Pancreas (tissue), 10 donors: Measurements from ENCODE around the gene GET3. TPM values are rescaled to one million over a fixed set of nuclear protein-coding genes. Genes with fewer than 3 reads are reported as not detected.

ENCODE experiments used
- ATAC-seq, 4 donors: fragments of 200-7000 bp; cut with Tn5 transposase; one replicate each; pipeline versions ENCODE4 v1.8.0 to v1.9.1; 2020; ENCODE audit warnings: mild to moderate bottlenecking in 4 of 4, moderate library complexity in 4 of 4
- DNase-seq, 6 donors: peaks; one replicate each; pipeline ENCODE4 v3.0.0-alpha.2; 2020
- FAIRE-seq: peaks from 2 replicates; lab custom pipeline; 2012; peaks lifted over from hg19 to GRCh38; lab: Jason Lieb, UNC
- H3K27ac ChIP-seq, 4 donors: fragments of 200-600 bp; sonication (generic); 1 replicate in 3 of 4; 2 replicates in 1 of 4; pipeline versions ENCODE4 v1.5.0 to v1.8.0; 2020
- H3K27me3 ChIP-seq, 4 donors: fragments of 200-600 bp; one replicate each; pipeline ENCODE4 v1.8.0; 2021
- H3K36me3 ChIP-seq, 3 donors: fragments of 200-600 bp; sonication (generic) in 1 of 3; one replicate each; pipeline versions ENCODE4 v1.5.0 to v1.8.0; 2020 to 2021
- H3K4me1 ChIP-seq, 3 donors: fragments of 200-600 bp; one replicate each; pipeline ENCODE4 v1.8.0; 2021
- H3K4me3 ChIP-seq, 4 donors: fragments of 200-600 bp; sonication (generic) in 2 of 4; one replicate each; pipeline versions ENCODE4 v1.5.0 to v1.8.0; 2020 to 2021
- H3K9me3 ChIP-seq, 4 donors: fragments of 200-600 bp; one replicate each; pipeline ENCODE4 v1.8.0; 2021
- WGBS, 2 donors: extraction: QIAGEN DNeasy Blood & Tissue Kit; methylation state at CpG; one replicate each; pipeline ENCODE4 v1.1.7; 2013; 5-methylcytosine and 5-hydroxymethylcytosine counted together
- intact Hi-C, 3 donors: fragments of 100-400 bp; cut with DNase I; formaldehyde crosslinking; loops; one replicate each; pipeline versions ENCODE4 v1.11.1 to v1.14.2; 2022
- polyA plus RNA-seq, 2 donors: library from polyadenylated mRNA; stranded (reverse); fragments of 200-250 nt; gene quantifications; one replicate each; pipeline ENCODE4 v1.2.3, GENCODE V29; 2013
- total RNA-seq, 6 donors: library from RNA; stranded (reverse); fragmentation: NEBNext Ultra II Directional in 4 of 6; extraction: Animal tissue kit (Norgen Biotek cat#: 25700) in 4 of 6; gene quantifications; one replicate each; pipeline versions ENCODE4 v1.2.1 to v1.2.4, GENCODE V29; 2021 to 2023
- TF ChIP-seq, protein P1 (sequence below), 4 donors: fragments of 200-600 bp; sonication (generic) in 3 of 4; IDR thresholded peaks; one replicate each; pipeline versions ENCODE4 v1.5.0 to v1.8.0; 2021; ENCODE audit warnings: antibody characterized with exemption in 4 of 4
- donor health status: healthy with polysubstance abuse.
- donor health status: DM: no; HTN: no; CAD: no; lungs with moderate emphysema.
- donor health status: DM: no; HTN: no; CAD: no.
- donor health status: control.
- donor health status: control.
- donor health status: Bipolar disorder and iron deficiency.
- donor health status: DM: yes; HTN: yes; CAD: no.
- donor health status: DM: no; HTN: no; CAD: no.
- donor health status: DM: no; HTN: no; CAD: no.
- donor health status: DM: yes; HTN: yes; CAD: no.

Gene GET3
- total and polyA plus RNA-seq, 8 donors: 16.6 to 48.2 (median 29.8) TPM

DNA sequence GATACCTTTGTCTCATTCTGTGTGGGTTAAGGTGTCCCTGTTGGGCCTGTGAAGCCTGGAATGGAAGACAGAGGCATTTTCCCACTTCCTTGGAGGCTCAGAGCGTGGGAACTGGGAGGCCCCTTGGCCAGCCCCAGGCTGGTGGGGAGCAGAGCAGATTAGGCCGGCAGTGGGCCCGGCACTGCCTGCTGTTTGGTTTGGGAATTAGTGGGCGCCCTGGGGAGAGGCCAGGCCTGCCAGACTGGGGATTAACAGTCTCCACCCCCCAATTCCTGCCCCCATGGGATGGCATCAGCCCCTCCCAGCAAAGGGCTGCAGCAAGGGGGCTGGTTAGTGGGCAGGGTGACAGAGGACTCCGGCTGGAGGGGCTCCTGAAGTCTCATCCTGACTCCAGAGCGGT lies 11.2 kb downstream of the GET3 start:
- 60 to 72% methylated on average over 6 of the region's 6 CpGs for WGBS, 2 donors
- intact Hi-C loops: no loop called here

DNA sequence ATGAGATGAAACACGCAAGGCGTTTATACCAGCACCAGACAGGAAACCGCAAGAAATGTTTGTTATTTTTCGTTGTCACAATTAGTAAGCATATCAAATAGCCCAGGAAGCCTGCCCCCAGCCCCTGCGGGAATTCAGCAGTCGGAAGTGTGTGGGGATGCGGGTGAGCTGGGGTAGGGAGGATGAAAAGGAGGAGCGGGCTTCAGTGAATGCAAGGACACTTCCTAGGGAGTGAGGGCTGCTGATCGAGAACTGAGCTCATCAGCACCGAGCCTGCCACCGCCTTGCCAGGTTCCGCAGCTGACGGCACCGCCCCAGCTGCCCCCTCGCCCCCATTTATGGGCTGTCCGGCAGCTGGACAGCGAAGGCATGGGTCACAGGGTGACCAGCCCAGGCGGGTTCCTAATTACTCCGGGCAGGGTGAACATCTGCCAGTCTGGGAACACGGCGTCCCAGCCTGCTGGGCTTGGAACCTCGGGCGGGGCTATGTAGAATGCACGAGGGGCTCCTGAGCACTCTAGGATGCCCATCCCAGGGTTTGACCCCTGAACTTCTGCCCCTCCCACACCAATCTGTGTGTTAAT lies 12.7 kb downstream of the GET3 start:
- intact Hi-C loops: loop anchor here in 1 of 3 donors (10.0 kb wide), 1 partner anchor 95 kb away; no protein-coding TSS in a partner anchor
- 28 to 30% methylated on average over 23 to 24 of the region's 24 CpGs for WGBS, 2 donors
- peaks cover 2 to 17% (median 3%) of the 10 kb centered on the region in 3 donors for H3K36me3 ChIP-seq
- no peak overlapping the region for H3K4me3 ChIP-seq
- H3K27ac ChIP-seq: no peak overlapping the region
- no peaks in the 10 kb centered on the region for H3K27me3 ChIP-seq
- H3K9me3 ChIP-seq: no peaks in the 10 kb centered on the region
- H3K4me1 ChIP-seq: no peaks in the 10 kb centered on the region
- ATAC-seq (no peak), DNase-seq (no peak), FAIRE-seq (no peak)
- TF ChIP-seq, protein P1, sequence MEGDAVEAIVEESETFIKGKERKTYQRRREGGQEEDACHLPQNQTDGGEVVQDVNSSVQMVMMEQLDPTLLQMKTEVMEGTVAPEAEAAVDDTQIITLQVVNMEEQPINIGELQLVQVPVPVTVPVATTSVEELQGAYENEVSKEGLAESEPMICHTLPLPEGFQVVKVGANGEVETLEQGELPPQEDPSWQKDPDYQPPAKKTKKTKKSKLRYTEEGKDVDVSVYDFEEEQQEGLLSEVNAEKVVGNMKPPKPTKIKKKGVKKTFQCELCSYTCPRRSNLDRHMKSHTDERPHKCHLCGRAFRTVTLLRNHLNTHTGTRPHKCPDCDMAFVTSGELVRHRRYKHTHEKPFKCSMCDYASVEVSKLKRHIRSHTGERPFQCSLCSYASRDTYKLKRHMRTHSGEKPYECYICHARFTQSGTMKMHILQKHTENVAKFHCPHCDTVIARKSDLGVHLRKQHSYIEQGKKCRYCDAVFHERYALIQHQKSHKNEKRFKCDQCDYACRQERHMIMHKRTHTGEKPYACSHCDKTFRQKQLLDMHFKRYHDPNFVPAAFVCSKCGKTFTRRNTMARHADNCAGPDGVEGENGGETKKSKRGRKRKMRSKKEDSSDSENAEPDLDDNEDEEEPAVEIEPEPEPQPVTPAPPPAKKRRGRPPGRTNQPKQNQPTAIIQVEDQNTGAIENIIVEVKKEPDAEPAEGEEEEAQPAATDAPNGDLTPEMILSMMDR (IDR thresholded peaks at IDR 0.05): no peak

More for the DNA sequence above, 11.2 kb downstream of the GET3 start:
- Histone ChIP-seq H3K9me3 (no peaks in the 10 kb centered on the region), H3K27me3 (no peaks in the 10 kb centered on the region), H3K27ac (no peak overlapping the region), H3K36me3 (peaks cover 2 to 17% (median 3%) of the 10 kb centered on the region in 3 donors), H3K4me1 (no peaks in the 10 kb centered on the region), H3K4me3 (no peak overlapping the region)
- no peak for DNase-seq
- FAIRE-seq: no peak
- TF ChIP-seq, protein P1 (IDR thresholded peaks at IDR 0.05): no peak
- peak in 1 of 4 donors; percentile 20 for ATAC-seq

DNA sequence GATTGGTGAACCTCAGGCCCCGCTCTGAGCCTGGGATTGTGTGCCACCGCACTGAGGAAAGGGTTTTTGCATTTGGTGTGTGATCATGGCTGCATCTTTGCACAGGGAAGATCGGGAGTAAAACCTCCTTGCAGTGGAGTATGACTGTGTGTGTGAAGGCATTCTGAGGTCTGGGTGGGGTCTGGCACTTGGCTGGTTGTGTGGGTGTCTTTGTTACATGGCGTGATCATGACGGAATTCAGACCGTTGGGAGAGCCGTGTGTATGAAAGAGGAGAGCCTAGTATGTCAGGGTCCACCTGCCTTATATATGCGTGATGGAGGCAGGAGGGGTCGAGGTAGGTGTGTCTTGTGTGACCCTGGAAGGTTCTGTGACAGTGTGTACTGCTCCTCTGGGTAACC lies 13.6 kb downstream of the GET3 start:
- intact Hi-C loops: loop anchor here in 1 of 3 donors (10.0 kb wide), 1 partner anchor 94 kb away; no protein-coding TSS in a partner anchor
- DNase-seq (no peak), FAIRE-seq (no peak), ATAC-seq (no peak)
- Histone ChIP-seq H3K4me3 (no peak overlapping the region), H3K27me3 (no peaks in the 10 kb centered on the region), H3K9me3 (no peaks in the 10 kb centered on the region), H3K4me1 (no peaks in the 10 kb centered on the region), H3K36me3 (peaks cover 0 to 17% (median 2%) of the 10 kb centered on the region in 3 donors), H3K27ac (no peak overlapping the region)
- WGBS, 2 donors: 43 to 53% methylated on average over 9 of the region's 9 CpGs
- TF ChIP-seq, protein P1 (IDR thresholded peaks at IDR 0.05): no peak

DNA sequence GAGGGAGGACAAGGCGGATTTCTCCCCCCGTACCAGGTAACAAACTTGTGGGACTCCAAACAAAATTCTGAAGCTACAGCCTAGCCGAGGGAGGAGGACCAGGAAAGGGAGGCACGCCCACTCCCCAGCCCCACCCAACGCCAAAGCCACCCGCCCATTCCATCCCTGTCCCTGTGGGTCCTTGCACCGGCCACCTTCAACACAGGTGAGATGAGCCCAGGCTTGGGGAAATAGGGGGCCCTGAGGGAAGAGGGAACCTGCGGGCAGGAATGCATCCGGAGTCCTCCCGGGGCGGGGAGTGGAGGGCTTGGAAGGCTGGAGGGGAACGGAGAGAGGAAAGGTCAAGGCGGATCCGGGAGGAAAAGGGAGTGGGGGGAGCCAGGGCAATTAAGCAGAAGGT lies 14.3 kb downstream of the GET3 start, which contains the start of gene BEST2:
BEST2 (plus strand) TSS at position 157 of the 400 bp plus-strand sequence. CDS start 802 bp downstream, outside the sequence.
- no peak for FAIRE-seq
- TF ChIP-seq, protein P1 (IDR thresholded peaks at IDR 0.05): no peak
- Histone ChIP-seq H3K4me1 (no peaks in the 10 kb centered on the region), H3K27me3 (no peaks in the 10 kb centered on the region), H3K36me3 (peaks cover 0 to 12% (median 2%) of the 10 kb centered on the region in 3 donors), H3K27ac (no peak within 1 kb of the TSS), H3K9me3 (no peaks in the 10 kb centered on the region), H3K4me3 (no peak within 1 kb of the TSS)
- intact Hi-C loops: loop anchor here in 1 of 3 donors (10.0 kb wide), 1 partner anchor 93 kb away; no protein-coding TSS in a partner anchor
- 27 to 39% methylated on average over 13 to 14 of the region's 14 CpGs for WGBS, 2 donors
- ATAC-seq: no peak
- no peak for DNase-seq
